HCT116 (cell line): Measurements from ENCODE around the gene DYNC2I2.

Source experiments
- ELF1 ChIP-seq: IDR thresholded peaks from 2 replicates; pipeline ENCODE4 v1.6.1; 2012; ENCODE audit warnings: low read depth, borderline replicate concordance
- EZH2 ChIP-seq: fragments of 200-600 bp; sonication (generic); IDR thresholded peaks from 2 replicates; pipeline ENCODE4 v1.6.1; 2017; ENCODE audit warnings: antibody characterized with exemption, mixed run types
- EZH2phosphoT487 ChIP-seq: fragments of 200-600 bp; IDR thresholded peaks from 2 replicates; pipeline ENCODE4 v1.6.1; 2018; ENCODE audit warnings: antibody characterized with exemption, borderline replicate concordance
- FOSL1 ChIP-seq: IDR thresholded peaks from 2 replicates; pipeline ENCODE4 v1.6.1; 2012; ENCODE audit warnings: low read depth
- POLR2A ChIP-seq: IDR thresholded peaks from 2 replicates; pipeline ENCODE4 v1.7.0; 2011; ENCODE audit warnings: borderline replicate concordance; ENCODE audit not compliant: insufficient read depth, insufficient read length; ENCODE audit errors: extremely low read depth
- POLR2AphosphoS5 ChIP-seq: IDR thresholded peaks from 2 replicates; pipeline ENCODE4 v1.6.1; 2011; ENCODE audit warnings: mild to moderate bottlenecking, low read depth, low read length, moderate library complexity
- SIN3A ChIP-seq: IDR thresholded peaks from 2 replicates; pipeline ENCODE4 v1.6.1; 2012; ENCODE audit warnings: low read depth
- SP1 ChIP-seq: IDR thresholded peaks from 2 replicates; pipeline ENCODE4 v1.6.1; 2012; ENCODE audit warnings: low read depth
- YY1 ChIP-seq: IDR thresholded peaks from 2 replicates; pipeline ENCODE4 v1.6.1; 2011; ENCODE audit warnings: low read length, low read depth, moderate library complexity, mild to moderate bottlenecking; ENCODE audit not compliant: insufficient replicate concordance; ENCODE audit errors: extremely low read depth
- TF ChIP-seq, protein P1 (sequence below), 3 experiments: fragments of 200-600 bp in 1 of 3; sonication (generic) in 1 of 3; IDR thresholded peaks in 2 of 3; conservative IDR thresholded peaks in 1 of 3; 2 replicates each; pipeline ENCODE4 v1.5.1; 2012 to 2017; ENCODE audit warnings: low read depth in 2 of 3, low read length in 2 of 3, antibody characterized with exemption in 1 of 3, borderline replicate concordance in 1 of 3, control low read depth in 1 of 3, mild to moderate bottlenecking in 1 of 3, mixed read lengths in 1 of 3, mixed run types in 1 of 3, moderate library complexity in 1 of 3; ENCODE audit not compliant: insufficient read depth in 1 of 3
- TF ChIP-seq, protein P2 (sequence below): IDR thresholded peaks from 2 replicates; pipeline ENCODE4 v1.6.1; 2012; ENCODE audit warnings: low read depth
- TF ChIP-seq, protein P3 (sequence below): IDR thresholded peaks from 2 replicates; pipeline ENCODE4 v1.6.1; 2012

GRCh38 chr9:128634111-128634510 lies 22.5 kb downstream of the DYNC2I2 start:
- no peak for TF ChIP-seq SIN3A
- TF ChIP-seq, protein P1, sequence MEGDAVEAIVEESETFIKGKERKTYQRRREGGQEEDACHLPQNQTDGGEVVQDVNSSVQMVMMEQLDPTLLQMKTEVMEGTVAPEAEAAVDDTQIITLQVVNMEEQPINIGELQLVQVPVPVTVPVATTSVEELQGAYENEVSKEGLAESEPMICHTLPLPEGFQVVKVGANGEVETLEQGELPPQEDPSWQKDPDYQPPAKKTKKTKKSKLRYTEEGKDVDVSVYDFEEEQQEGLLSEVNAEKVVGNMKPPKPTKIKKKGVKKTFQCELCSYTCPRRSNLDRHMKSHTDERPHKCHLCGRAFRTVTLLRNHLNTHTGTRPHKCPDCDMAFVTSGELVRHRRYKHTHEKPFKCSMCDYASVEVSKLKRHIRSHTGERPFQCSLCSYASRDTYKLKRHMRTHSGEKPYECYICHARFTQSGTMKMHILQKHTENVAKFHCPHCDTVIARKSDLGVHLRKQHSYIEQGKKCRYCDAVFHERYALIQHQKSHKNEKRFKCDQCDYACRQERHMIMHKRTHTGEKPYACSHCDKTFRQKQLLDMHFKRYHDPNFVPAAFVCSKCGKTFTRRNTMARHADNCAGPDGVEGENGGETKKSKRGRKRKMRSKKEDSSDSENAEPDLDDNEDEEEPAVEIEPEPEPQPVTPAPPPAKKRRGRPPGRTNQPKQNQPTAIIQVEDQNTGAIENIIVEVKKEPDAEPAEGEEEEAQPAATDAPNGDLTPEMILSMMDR (IDR thresholded peaks at IDR 0.05 in 2 of 3, conservative IDR thresholded peaks at IDR 0.05 in 1 of 3; ENCODE audit: borderline replicate concordance in 1 of 3, insufficient read depth in 1 of 3, low read depth in 2 of 3, low read length in 2 of 3): no peak
- no peak for TF ChIP-seq POLR2AphosphoS5
- no peak for TF ChIP-seq POLR2A
- no peak for TF ChIP-seq YY1
- no peak for TF ChIP-seq SP1
- no peak for TF ChIP-seq EZH2phosphoT487
- no peak for TF ChIP-seq FOSL1
- no peak for TF ChIP-seq ELF1
- TF ChIP-seq, protein P2, sequence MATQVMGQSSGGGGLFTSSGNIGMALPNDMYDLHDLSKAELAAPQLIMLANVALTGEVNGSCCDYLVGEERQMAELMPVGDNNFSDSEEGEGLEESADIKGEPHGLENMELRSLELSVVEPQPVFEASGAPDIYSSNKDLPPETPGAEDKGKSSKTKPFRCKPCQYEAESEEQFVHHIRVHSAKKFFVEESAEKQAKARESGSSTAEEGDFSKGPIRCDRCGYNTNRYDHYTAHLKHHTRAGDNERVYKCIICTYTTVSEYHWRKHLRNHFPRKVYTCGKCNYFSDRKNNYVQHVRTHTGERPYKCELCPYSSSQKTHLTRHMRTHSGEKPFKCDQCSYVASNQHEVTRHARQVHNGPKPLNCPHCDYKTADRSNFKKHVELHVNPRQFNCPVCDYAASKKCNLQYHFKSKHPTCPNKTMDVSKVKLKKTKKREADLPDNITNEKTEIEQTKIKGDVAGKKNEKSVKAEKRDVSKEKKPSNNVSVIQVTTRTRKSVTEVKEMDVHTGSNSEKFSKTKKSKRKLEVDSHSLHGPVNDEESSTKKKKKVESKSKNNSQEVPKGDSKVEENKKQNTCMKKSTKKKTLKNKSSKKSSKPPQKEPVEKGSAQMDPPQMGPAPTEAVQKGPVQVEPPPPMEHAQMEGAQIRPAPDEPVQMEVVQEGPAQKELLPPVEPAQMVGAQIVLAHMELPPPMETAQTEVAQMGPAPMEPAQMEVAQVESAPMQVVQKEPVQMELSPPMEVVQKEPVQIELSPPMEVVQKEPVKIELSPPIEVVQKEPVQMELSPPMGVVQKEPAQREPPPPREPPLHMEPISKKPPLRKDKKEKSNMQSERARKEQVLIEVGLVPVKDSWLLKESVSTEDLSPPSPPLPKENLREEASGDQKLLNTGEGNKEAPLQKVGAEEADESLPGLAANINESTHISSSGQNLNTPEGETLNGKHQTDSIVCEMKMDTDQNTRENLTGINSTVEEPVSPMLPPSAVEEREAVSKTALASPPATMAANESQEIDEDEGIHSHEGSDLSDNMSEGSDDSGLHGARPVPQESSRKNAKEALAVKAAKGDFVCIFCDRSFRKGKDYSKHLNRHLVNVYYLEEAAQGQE: no peak
- no peak for TF ChIP-seq EZH2
- TF ChIP-seq, protein P3, sequence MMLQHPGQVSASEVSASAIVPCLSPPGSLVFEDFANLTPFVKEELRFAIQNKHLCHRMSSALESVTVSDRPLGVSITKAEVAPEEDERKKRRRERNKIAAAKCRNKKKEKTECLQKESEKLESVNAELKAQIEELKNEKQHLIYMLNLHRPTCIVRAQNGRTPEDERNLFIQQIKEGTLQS: no peak
